ENCODE results near the gene SMURF2. TPM values are rescaled to one million over a fixed set of nuclear protein-coding genes. Genes with fewer than 3 reads are reported as not detected.

The SMURF2 gene
- total and polyA plus RNA-seq, 9 of the 15 experiments (the other 6 are each of a cell fraction or from before 2014, with no cell fraction given): 3.8 to 22.0 (median 14.8) TPM

DNA sequence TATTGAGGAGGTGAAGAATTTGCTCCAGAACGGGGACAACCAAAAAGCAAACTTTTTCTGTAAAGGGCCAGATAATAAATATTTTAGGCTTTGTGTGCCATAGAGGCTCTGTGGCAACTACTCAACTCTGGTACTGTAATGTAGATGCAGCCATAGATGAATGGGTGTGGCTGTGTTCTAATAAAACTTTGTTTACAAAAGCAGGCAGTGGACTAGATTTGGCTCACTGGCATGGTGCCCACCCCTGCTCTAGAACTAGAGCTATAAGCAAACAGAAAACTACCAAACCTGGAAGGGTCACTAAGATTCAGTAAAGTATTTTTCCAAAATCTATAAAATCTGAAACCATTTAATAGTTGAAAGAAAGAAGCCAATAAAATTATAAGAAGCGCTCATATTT is 24.6 kb upstream of the SMURF2 start (continued):
- TF ChIP-seq, protein P1, sequence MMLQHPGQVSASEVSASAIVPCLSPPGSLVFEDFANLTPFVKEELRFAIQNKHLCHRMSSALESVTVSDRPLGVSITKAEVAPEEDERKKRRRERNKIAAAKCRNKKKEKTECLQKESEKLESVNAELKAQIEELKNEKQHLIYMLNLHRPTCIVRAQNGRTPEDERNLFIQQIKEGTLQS (IDR thresholded peaks at IDR 0.05): no peak
- TF ChIP-seq, protein P1 (CRISPR knock-in tag; conservative IDR thresholded peaks at IDR 0.05): no peak
- TF ChIP-seq NFATC3 (IDR thresholded peaks at IDR 0.05): no peak
- no peak for TF ChIP-seq SOX6 (IDR thresholded peaks at IDR 0.05)
- TF ChIP-seq CREB1 (IDR thresholded peaks at IDR 0.05): no peak
- TF ChIP-seq CREB1 (CRISPR knock-in tag; IDR thresholded peaks at IDR 0.05): no peak

DNA sequence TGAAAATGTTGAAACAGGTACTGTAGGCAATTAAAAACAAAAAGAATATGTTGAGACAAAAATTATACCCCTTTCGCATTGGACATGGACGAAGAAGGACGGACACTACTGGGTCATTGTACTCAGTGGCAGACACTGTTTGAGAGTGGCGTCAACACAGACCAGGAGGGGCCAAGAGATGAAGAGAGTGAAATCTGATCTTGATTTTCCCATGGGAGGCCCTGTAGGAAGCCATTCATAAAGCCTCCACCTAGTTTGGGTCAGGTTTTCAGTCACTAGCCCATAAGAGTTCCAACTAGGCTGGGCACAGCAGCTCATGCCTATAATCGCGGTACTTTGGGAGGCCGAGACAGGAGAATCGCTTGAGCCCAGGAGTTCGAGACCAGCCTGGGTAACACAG is 23.6 kb upstream of the SMURF2 start:
- Histone ChIP-seq H3K27me3 (ENCODE audit: control insufficient read depth in 2 of 2, insufficient read depth in 2 of 2, low read length in 2 of 2) (no peaks in the 10 kb centered on the region), H3K36me3 (ENCODE audit: control insufficient read depth, insufficient read depth, low read length) (no peaks in the 10 kb centered on the region), H4K20me1 (replicated peaks; ENCODE audit: control insufficient read depth, insufficient read depth, low read length) (no peaks in the 10 kb centered on the region), H3K4me3 (no peak overlapping the region), H3K9ac (ENCODE audit: insufficient read depth in 1 of 2, low read depth in 2 of 2, low read length in 2 of 2) (no peak overlapping the region), H3K4me1 (replicated peaks in 1 of 2; ENCODE audit: control insufficient read depth in 2 of 2, insufficient read depth in 2 of 2, low read length in 2 of 2) (no peaks in the 10 kb centered on the region; a peak in 1 of 5 replicates), H2AFZ (ENCODE audit: low read depth, low read length) (no peak overlapping the region), H3K4me2 (ENCODE audit: insufficient read depth, low read length) (no peak overlapping the region), H3K27ac (ENCODE audit: extremely low read depth, low read depth, low read length) (no peak overlapping the region), H3K9me1 (ENCODE audit: control insufficient read depth, insufficient read depth, low read length) (no peaks in the 10 kb centered on the region), H3K9me3 (replicated peaks; ENCODE audit: control insufficient read depth, insufficient read depth, low read depth, low read length) (no peaks in the 10 kb centered on the region), H3K79me2 (ENCODE audit: control insufficient read depth, insufficient read depth, low read length) (no peaks in the 10 kb centered on the region)
- TF ChIP-seq ZNF780A (CRISPR knock-in tag; IDR thresholded peaks at IDR 0.05) (no peak), DIDO1 (tag; IDR thresholded peaks at IDR 0.05; ENCODE audit: low read depth) (no peak), FOXK2 (conservative IDR thresholded peaks at IDR 0.05 in 1 of 2, IDR thresholded peaks at IDR 0.05 in 1 of 2; ENCODE audit: low read depth in 2 of 2) (no peak), ZNF444 (CRISPR knock-in tag; IDR thresholded peaks at IDR 0.05) (no peak), HCFC1 (IDR thresholded peaks at IDR 0.05; ENCODE audit: low read depth, low read length) (no peak), KLF16 (IDR thresholded peaks at IDR 0.05) (no peak), MAFF (IDR thresholded peaks at IDR 0.05; ENCODE audit: low read length) (no peak), ZNF146 (CRISPR knock-in tag; IDR thresholded peaks at IDR 0.05; ENCODE audit: unreplicated experiment) (no peak)
- TF ChIP-seq, protein P2, sequence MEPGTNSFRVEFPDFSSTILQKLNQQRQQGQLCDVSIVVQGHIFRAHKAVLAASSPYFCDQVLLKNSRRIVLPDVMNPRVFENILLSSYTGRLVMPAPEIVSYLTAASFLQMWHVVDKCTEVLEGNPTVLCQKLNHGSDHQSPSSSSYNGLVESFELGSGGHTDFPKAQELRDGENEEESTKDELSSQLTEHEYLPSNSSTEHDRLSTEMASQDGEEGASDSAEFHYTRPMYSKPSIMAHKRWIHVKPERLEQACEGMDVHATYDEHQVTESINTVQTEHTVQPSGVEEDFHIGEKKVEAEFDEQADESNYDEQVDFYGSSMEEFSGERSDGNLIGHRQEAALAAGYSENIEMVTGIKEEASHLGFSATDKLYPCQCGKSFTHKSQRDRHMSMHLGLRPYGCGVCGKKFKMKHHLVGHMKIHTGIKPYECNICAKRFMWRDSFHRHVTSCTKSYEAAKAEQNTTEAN (CRISPR knock-in tag; IDR thresholded peaks at IDR 0.05): no peak
- TF ChIP-seq, protein P3, sequence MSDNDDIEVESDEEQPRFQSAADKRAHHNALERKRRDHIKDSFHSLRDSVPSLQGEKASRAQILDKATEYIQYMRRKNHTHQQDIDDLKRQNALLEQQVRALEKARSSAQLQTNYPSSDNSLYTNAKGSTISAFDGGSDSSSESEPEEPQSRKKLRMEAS (CRISPR knock-in tag; IDR thresholded peaks at IDR 0.05): no peak
- ChIA-PET CTCF (ENCODE audit: low intra/inter-chr PET ratio) (no interaction called here), POLR2A (interaction anchor here (1.7 kb wide), 1 partner anchor 113 kb away, joined by 4 read pairs; no protein-coding TSS in a partner anchor)
- ATAC-seq (no peak), FAIRE-seq (no peak), DNase-seq (ENCODE audit: extremely low read depth in 1 of 4, low spot score in 3 of 4) (no peak)
- 40% methylated on average over 8 of the region's 9 CpGs for WGBS (ENCODE audit: insufficient coverage, low coverage, missing lambda C conversion rate)
- in situ Hi-C loops (cut with MboI): no loop called here
- intact Hi-C loops (cut with micrococcal nuclease): no loop called here
- no TSS peak for BruUV-seq (replicated peaks)

Measured in K562 (cell line).